CD1c-positive myeloid dendritic cell (primary cell): ENCODE results near the gene AGO4.
"Not testable (repeated sequence)": the region's sequence is repeated elsewhere in the genome, so short reads cannot be mapped to it uniquely, and the experiment has no call there.

Experiments
- DNase-seq: peaks from one replicate; pipeline ENCODE4 v3.0.0-alpha.2; 2016; ENCODE audit errors: extremely low spot score

Gene AGO4

GRCh38 chr1:35807614-35808449, at the start of gene AGO4:
AGO4 (plus strand) TSS chr1:35808016; CDS start chr1:35808417, 401 bp downstream.
- DNase-seq, result peak; percentile 48

GRCh38 chr1:35762141-35762540, 45.7 kb upstream of the AGO4 start:
- no peak for DNase-seq

GRCh38 chr1:35763201-35763600, 44.6 kb upstream of the AGO4 start:
- DNase-seq, result no peak

- DNase-seq, result no peak
Measured at GRCh38 chr1:35764283-35764682, 43.5 kb upstream of the AGO4 start.

GRCh38 chr1:35768350-35769187, 39.2 kb upstream of the AGO4 start:
- DNase-seq, result no peak

- peak; percentile 91 for DNase-seq
Measured at GRCh38 chr1:35769188-35769758, 38.5 kb upstream of the AGO4 start.

GRCh38 chr1:35773711-35774110, 34.1 kb upstream of the AGO4 start:
- no peak for DNase-seq

GRCh38 chr1:35776172-35776571, 31.6 kb upstream of the AGO4 start:
- DNase-seq, result not testable (repeated sequence)

GRCh38 chr1:35777109-35777508, 30.7 kb upstream of the AGO4 start:
- DNase-seq, result no peak

GRCh38 chr1:35783055-35783583, 24.7 kb upstream of the AGO4 start:
- DNase-seq, result no peak

GRCh38 chr1:35784364-35784763, 23.5 kb upstream of the AGO4 start:
- not testable (repeated sequence) for DNase-seq

GRCh38 chr1:35788139-35788538, 19.7 kb upstream of the AGO4 start:
- no peak for DNase-seq

GRCh38 chr1:35790670-35791069, 17.1 kb upstream of the AGO4 start:
- DNase-seq, result no peak

- no peak for DNase-seq
Measured at GRCh38 chr1:35795295-35795694, 12.5 kb upstream of the AGO4 start.

GRCh38 chr1:35797380-35797779, 10.4 kb upstream of the AGO4 start:
- DNase-seq, result peak; percentile 51

- DNase-seq, result peak; percentile 54
Measured at GRCh38 chr1:35798019-35798418, 9.8 kb upstream of the AGO4 start.

- DNase-seq, result peak; percentile 86
Measured at GRCh38 chr1:35800167-35800887, 7.5 kb upstream of the AGO4 start.

GRCh38 chr1:35808450-35809113, 766 bp downstream of the AGO4 start:
- peak; percentile 32 for DNase-seq

- DNase-seq, result no peak
Measured at GRCh38 chr1:35809114-35810095, 1.6 kb downstream of the AGO4 start.
